ENCODE data around the gene VSIG8.

The VSIG8 gene

DNA sequence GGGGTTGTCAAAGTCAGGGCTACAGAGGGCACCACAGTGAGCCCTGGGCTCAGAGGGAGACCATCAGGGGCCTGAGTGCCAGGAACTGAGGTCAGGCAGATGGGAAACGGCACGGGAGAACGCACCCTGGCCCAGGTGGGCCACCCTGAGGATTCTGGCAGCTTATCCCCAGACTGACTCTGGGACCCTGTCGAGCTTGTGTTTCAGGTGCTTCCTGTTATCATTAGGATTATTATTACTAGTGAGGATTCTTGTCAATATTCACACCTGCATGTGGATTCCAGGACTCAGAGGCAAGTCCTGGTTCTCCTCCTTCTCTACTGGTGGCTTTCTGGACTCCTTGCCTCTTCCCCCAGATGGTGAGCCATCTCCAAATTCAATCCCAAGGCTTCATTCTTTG is 15.2 kb downstream of the VSIG8 start:
- H3K27ac ChIP-seq: no peak overlapping the region
- no peak for TF ChIP-seq CTCF (conservative IDR thresholded peaks at IDR 0.05)

GRCh38 chr1:159845751-159846629 is 16.5 kb downstream of the VSIG8 start:
- TF ChIP-seq CTCF (conservative IDR thresholded peaks at IDR 0.05): no peak
- no peak overlapping the region for H3K27ac ChIP-seq

GRCh38 chr1:159843459-159843858 is 19.0 kb downstream of the VSIG8 start:
- H3K27ac ChIP-seq: no peak overlapping the region
- TF ChIP-seq CTCF (conservative IDR thresholded peaks at IDR 0.05): no peak

DNA sequence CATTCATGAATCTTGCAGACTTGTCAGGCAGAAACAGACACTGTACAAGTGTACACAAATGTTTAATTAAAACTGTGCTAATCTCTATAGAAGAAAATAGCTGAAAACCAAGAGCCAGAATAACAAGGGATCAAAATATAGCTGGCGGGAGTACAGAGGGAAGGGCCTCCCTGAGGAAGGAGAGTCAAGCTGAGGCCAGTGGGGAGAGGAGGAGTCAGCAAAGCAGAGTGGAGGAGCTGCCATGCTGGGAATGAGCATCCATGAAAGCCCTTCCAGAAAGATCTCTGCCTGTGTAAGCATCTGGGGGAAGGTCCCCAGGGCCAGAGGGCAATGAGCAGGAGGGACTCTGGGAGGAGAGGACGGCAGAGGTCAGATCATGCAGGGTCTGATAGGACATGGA is 20.7 kb downstream of the VSIG8 start:
- H3K27ac ChIP-seq: no peak overlapping the region
- no peak for TF ChIP-seq CTCF (conservative IDR thresholded peaks at IDR 0.05)

- H3K27ac ChIP-seq: no peak overlapping the region
- no peak for TF ChIP-seq CTCF (conservative IDR thresholded peaks at IDR 0.05)
Observed at GRCh38 chr1:159839116-159839849, 23.2 kb downstream of the VSIG8 start.

DNA sequence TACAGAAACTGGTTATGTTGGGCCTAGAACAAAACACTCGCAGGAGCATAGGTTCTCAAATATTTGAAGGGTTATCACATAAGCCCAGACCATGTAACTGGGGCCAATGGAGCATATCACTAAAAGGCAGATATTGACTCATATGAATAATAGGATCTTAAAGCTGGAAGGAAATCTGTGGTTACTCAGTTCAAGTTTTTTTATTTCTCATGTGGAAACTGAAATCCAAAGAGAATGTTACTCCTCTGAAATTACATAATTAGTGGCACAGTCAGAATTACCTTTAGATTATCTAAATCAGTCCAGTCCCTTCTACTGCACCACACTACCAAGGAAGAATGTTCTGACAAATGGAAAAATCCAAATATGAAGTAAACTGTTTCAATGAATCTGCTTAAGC is 23.7 kb downstream of the VSIG8 start:
- no peak overlapping the region for H3K27ac ChIP-seq
- no peak for TF ChIP-seq CTCF (conservative IDR thresholded peaks at IDR 0.05)

DNA sequence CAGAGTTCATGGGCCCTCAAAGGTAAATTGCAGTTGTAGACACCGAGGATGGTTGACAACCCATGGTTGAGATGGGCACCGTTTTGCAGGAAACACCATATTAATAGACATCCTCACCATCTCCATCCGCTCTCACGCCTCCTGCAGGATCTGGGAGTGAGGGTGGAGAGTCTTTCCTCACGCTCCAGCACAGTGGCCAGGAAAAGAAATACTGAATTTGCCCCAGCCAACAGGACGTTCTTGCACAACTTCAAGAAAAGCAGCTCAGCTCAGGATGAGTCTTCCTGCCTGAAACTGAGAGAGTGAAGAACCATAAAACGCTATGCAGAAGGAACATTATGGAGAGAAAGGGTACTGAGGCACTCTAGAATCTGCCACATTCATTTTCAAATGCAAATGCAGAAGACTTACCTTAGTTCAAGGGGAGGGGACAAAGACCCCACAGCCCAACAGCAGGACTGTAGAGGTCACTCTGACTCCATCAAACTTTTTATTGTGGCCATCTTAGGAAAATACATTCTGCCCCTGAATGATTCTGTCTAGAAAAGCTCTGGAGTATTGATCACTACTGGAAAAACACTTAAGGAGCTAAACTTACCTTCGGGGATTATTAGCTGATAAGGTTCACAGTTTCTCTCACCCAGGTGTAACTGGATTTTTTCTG is 26.5 kb downstream of the VSIG8 start:
- H3K27ac ChIP-seq: no peak overlapping the region
- TF ChIP-seq CTCF (conservative IDR thresholded peaks at IDR 0.05): peak; percentile 20; the same call in 1 of the 2 replicates

Data from VCaP (cell line).